GM10847 (cell line): Measurements from ENCODE around the gene POLA2.

ENCODE experiments used
- POLR2A ChIP-seq: IDR thresholded peaks from 2 replicates; pipeline ENCODE4 v1.6.1; 2011; ENCODE audit not compliant: insufficient read length; ENCODE audit errors: extremely low read depth

Gene POLA2

GRCh38 chr11:65310215-65310614 is 48.5 kb downstream of the POLA2 start:
- no peak for TF ChIP-seq POLR2A

- no peak for TF ChIP-seq POLR2A
These were observed 49.0 kb downstream of the POLA2 start for GRCh38 chr11:65310736-65311135.

- no peak for TF ChIP-seq POLR2A
These were observed 49.5 kb downstream of the POLA2 start for GRCh38 chr11:65311170-65311678.

- TF ChIP-seq POLR2A, result no peak
These were observed 52.9 kb downstream of the POLA2 start, which contains the start of gene CDC42EP2 for GRCh38 chr11:65314501-65315203. Gene CDC42EP2 (plus strand): TSS chr11:65314866. CDS start chr11:65320899, 6,033 bp downstream.

GRCh38 chr11:65315204-65315865 is 53.6 kb downstream of the POLA2 start:
- no peak for TF ChIP-seq POLR2A

GRCh38 chr11:65315866-65316226 is 54.1 kb downstream of the POLA2 start:
- no peak for TF ChIP-seq POLR2A

GRCh38 chr11:65316227-65317024 is 54.7 kb downstream of the POLA2 start:
- no peak for TF ChIP-seq POLR2A

GRCh38 chr11:65317025-65317786 is 55.4 kb downstream of the POLA2 start:
- no peak for TF ChIP-seq POLR2A

GRCh38 chr11:65320386-65321075 is 58.8 kb downstream of the POLA2 start:
- TF ChIP-seq POLR2A, result no peak

GRCh38 chr11:65321076-65321475 is 59.3 kb downstream of the POLA2 start:
- no peak for TF ChIP-seq POLR2A

- no peak for TF ChIP-seq POLR2A
These were observed 60.2 kb downstream of the POLA2 start for GRCh38 chr11:65321828-65322485.

- no peak for TF ChIP-seq POLR2A
These were observed 62.1 kb downstream of the POLA2 start for GRCh38 chr11:65323813-65324212.

- TF ChIP-seq POLR2A, result no peak
These were observed 63.7 kb downstream of the POLA2 start for GRCh38 chr11:65325435-65325834.

GRCh38 chr11:65327021-65327420 is 65.3 kb downstream of the POLA2 start:
- no peak for TF ChIP-seq POLR2A
